K562 (cell line): ENCODE results near the gene ATP9A.

Experiments used
- HDGF ChIP-seq: fragments of 450-650 bp; IDR thresholded peaks from 2 replicates; pipeline ENCODE4 v1.6.1; 2016
- SREBF1 ChIP-seq: fragments of 150-350 bp; IDR thresholded peaks from 2 replicates; pipeline ENCODE4 v1.6.1; 2014; ENCODE audit warnings: antibody characterized with exemption, low read depth, low read length, borderline replicate concordance
- ZNF24 ChIP-seq: fragments of 450-650 bp; IDR thresholded peaks from 2 replicates; pipeline ENCODE4 v1.6.1; 2016

DNA sequence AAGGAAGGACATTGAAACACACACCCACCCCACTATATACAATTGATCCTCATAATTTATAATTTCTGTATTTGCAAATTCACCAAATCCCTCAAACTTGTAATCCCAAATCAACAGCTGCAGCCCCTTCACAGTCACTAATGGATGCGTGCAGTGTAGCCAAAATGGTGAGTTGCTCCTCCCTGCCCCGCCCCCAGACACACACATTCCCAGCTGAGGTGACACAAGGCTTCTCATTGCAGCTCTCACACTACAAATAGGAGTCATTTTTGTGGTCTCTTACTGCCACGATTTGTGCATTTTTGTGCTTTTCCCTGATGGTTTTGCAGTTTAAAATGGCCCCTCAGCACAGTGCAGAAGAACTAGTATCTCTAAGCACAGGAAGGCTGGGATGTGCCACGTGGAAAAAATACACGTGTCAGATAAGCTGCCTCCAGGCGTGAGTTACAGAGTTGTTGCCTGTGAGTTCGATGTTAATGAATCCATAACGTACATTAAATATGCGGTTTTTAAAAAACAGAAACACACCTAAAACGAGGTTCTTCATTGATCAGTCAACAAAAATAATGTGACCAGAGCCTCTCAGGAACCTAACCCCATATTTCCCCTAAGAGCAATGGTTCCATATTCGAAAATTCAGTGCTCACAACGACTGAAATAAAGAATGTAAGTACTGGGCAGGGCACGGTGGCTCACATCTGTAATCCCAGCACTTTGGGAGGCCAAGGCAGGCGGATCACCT is 8.2 kb downstream of the ATP9A start:
- TF ChIP-seq ZNF24, result no peak
- no peak for TF ChIP-seq SREBF1
- TF ChIP-seq HDGF, result no peak
